Neural progenitor cell (in vitro differentiated cells): Measurements from ENCODE around the gene MAGI2.

Source experiments
- CTCF ChIP-seq: fragments of 200-600 bp; sonication (generic); IDR thresholded peaks from 2 replicates; pipeline ENCODE4 v1.5.1; 2017; ENCODE audit warnings: antibody characterized with exemption, mild to moderate bottlenecking
- EZH2 ChIP-seq: fragments of 200-600 bp; sonication (generic); IDR thresholded peaks from 2 replicates; pipeline ENCODE4 v1.6.1; 2017; ENCODE audit warnings: antibody characterized with exemption, mild to moderate bottlenecking, moderate library complexity

- TF ChIP-seq CTCF (no peak), EZH2 (no peak)
Observed at GRCh38 chr7:78558566-78558965, 894.9 kb downstream of the MAGI2 start.
